GM19397 (cell line): ENCODE data around the gene YIPF3.
"Not testable (repeated sequence)": the region's sequence is repeated elsewhere in the genome, so short reads cannot be mapped to it uniquely, and the experiment has no call there.

Experiments used
- ATAC-seq: cut with Tn5 transposase; IDR thresholded peaks from one replicate; pipeline ENCODE4 v1.9.1; 2021; ENCODE audit warnings: mild to moderate bottlenecking, moderate library complexity; ENCODE audit not compliant: unreplicated experiment

The YIPF3 gene

GRCh38 chr6:43509984-43510826 lies 6.5 kb downstream of the YIPF3 start, which contains the start of gene LRRC73:
LRRC73 (minus strand) TSS chr6:43510346; CDS start chr6:43509785, 561 bp downstream.
- peak; percentile 62 for ATAC-seq

GRCh38 chr6:43509142-43509983 lies 7.4 kb downstream of the YIPF3 start:
- ATAC-seq: no peak

- ATAC-seq: no peak
These were observed 8.1 kb downstream of the YIPF3 start for GRCh38 chr6:43508481-43509141.

GRCh38 chr6:43506667-43507471 lies 9.9 kb downstream of the YIPF3 start:
- no peak for ATAC-seq

GRCh38 chr6:43506171-43506570 lies 10.6 kb downstream of the YIPF3 start:
- no peak for ATAC-seq

- ATAC-seq: no peak
These were observed 11.0 kb downstream of the YIPF3 start for GRCh38 chr6:43505718-43506117.

- no peak for ATAC-seq
These were observed 11.8 kb downstream of the YIPF3 start for GRCh38 chr6:43504756-43505593.

- no peak for ATAC-seq
These were observed 13.3 kb downstream of the YIPF3 start for GRCh38 chr6:43503443-43503842.

- ATAC-seq: no peak
These were observed 14.1 kb downstream of the YIPF3 start for GRCh38 chr6:43502666-43503065.

- ATAC-seq: no peak
These were observed 15.8 kb downstream of the YIPF3 start for GRCh38 chr6:43500921-43501320.

- ATAC-seq: no peak
These were observed 17.5 kb downstream of the YIPF3 start for GRCh38 chr6:43499028-43499815.

- ATAC-seq: not testable (repeated sequence)
These were observed 18.4 kb downstream of the YIPF3 start for GRCh38 chr6:43498291-43498690.

GRCh38 chr6:43497689-43498088 lies 19.0 kb downstream of the YIPF3 start:
- no peak for ATAC-seq

GRCh38 chr6:43497129-43497396 lies 19.7 kb downstream of the YIPF3 start:
- ATAC-seq: no peak

GRCh38 chr6:43496370-43497128 lies 20.2 kb downstream of the YIPF3 start:
- no peak for ATAC-seq

GRCh38 chr6:43495409-43495941 lies 21.3 kb downstream of the YIPF3 start:
- ATAC-seq: no peak

GRCh38 chr6:43494766-43495165 lies 22.0 kb downstream of the YIPF3 start:
- no peak for ATAC-seq

- ATAC-seq: no peak
These were observed 22.4 kb downstream of the YIPF3 start for GRCh38 chr6:43494321-43494720.
